ENCODE results near the gene ABCC1. TPM values are rescaled to one million over a fixed set of nuclear protein-coding genes. Genes with fewer than 3 reads are reported as not detected.

Gene ABCC1
- total RNA-seq, 1 donor from 2014 or later = 49.8 TPM

GRCh38 chr16:15951852-15952251 lies 2.4 kb downstream of the ABCC1 start:
- Mint-ChIP-seq H3K27me3 (no peaks in the 10 kb centered on the region), H3K27ac (peak overlapping the region; percentile 56), H3K4me3 (no peak overlapping the region), H3K9me3 (no peaks in the 10 kb centered on the region), H3K4me1 (peaks cover 48% of the 10 kb centered on the region), H3K36me3 (ENCODE audit: low read depth) (peaks cover 8% of the 10 kb centered on the region)
- no peak for DNase-seq
- ChIA-PET CTCF (no interaction called here), POLR2A (interaction anchor here (0.6 to 2.8 kb wide), 3 partner anchors 9 to 368 kb away, joined by 3 to 25 read pairs (median 5); partner anchors contain the start of gene CEP20)
- intact Hi-C loops (cut with micrococcal nuclease) = no loop called here
- no peak for TF ChIP-seq CTCF (IDR thresholded peaks at IDR 0.05)
- ATAC-seq (ENCODE audit: low read depth) = no peak

GRCh38 chr16:15952265-15952711 lies 2.9 kb downstream of the ABCC1 start:
- H3K36me3 Mint-ChIP-seq (ENCODE audit: low read depth) = peaks cover 8% of the 10 kb centered on the region
- ATAC-seq (ENCODE audit: low read depth) = no peak
- H3K4me3 Mint-ChIP-seq = no peak overlapping the region
- POLR2A ChIA-PET = interaction anchor here (0.6 to 2.8 kb wide), 3 partner anchors 8 to 368 kb away, joined by 3 to 25 read pairs (median 5); partner anchors contain the start of gene CEP20
- no peaks in the 10 kb centered on the region for H3K9me3 Mint-ChIP-seq
- no peak for TF ChIP-seq CTCF (IDR thresholded peaks at IDR 0.05)
- peaks cover 48% of the 10 kb centered on the region for H3K4me1 Mint-ChIP-seq
- intact Hi-C loops (cut with micrococcal nuclease) = no loop called here
- DNase-seq = no peak
- H3K27me3 Mint-ChIP-seq = no peaks in the 10 kb centered on the region
- CTCF ChIA-PET = no interaction called here
- H3K27ac Mint-ChIP-seq = peak overlapping the region; percentile 56

- intact Hi-C loops (cut with micrococcal nuclease) = no loop called here
- Mint-ChIP-seq H3K27me3 (no peaks in the 10 kb centered on the region), H3K4me3 (no peak overlapping the region), H3K9me3 (no peaks in the 10 kb centered on the region), H3K27ac (peak overlapping the region; percentile 46), H3K4me1 (peaks cover 49% of the 10 kb centered on the region), H3K36me3 (ENCODE audit: low read depth) (peaks cover 8% of the 10 kb centered on the region)
- ATAC-seq (ENCODE audit: low read depth) (no peak), DNase-seq (no peak)
- ChIA-PET CTCF (no interaction called here), POLR2A (interaction anchor here (0.5 kb wide), 1 partner anchor 9 kb away, joined by 3 read pairs; no protein-coding TSS in a partner anchor)
- TF ChIP-seq CTCF (IDR thresholded peaks at IDR 0.05) = no peak
Observed at GRCh38 chr16:15953477-15953876, 4.1 kb downstream of the ABCC1 start.

- intact Hi-C loops (cut with micrococcal nuclease) = no loop called here
- TF ChIP-seq CTCF (IDR thresholded peaks at IDR 0.05) = no peak
- DNase-seq = no peak
- ATAC-seq (ENCODE audit: low read depth) = no peak
- Mint-ChIP-seq H3K27ac (no peak overlapping the region), H3K4me1 (peaks cover 50% of the 10 kb centered on the region), H3K36me3 (ENCODE audit: low read depth) (peaks cover 4% of the 10 kb centered on the region), H3K4me3 (no peak overlapping the region), H3K9me3 (no peaks in the 10 kb centered on the region), H3K27me3 (no peaks in the 10 kb centered on the region)
- CTCF ChIA-PET = no interaction called here
- POLR2A ChIA-PET = interaction anchor here (0.6 kb wide), 1 partner anchor 32 kb away, joined by 4 read pairs; no protein-coding TSS in a partner anchor
Observed at GRCh38 chr16:15953929-15954813, 4.8 kb downstream of the ABCC1 start.

- Mint-ChIP-seq H3K4me1 (peaks cover 55% of the 10 kb centered on the region), H3K36me3 (ENCODE audit: low read depth) (peaks cover 4% of the 10 kb centered on the region), H3K4me3 (no peak overlapping the region), H3K27me3 (no peaks in the 10 kb centered on the region), H3K27ac (no peak overlapping the region), H3K9me3 (no peaks in the 10 kb centered on the region)
- intact Hi-C loops (cut with micrococcal nuclease) = no loop called here
- ATAC-seq (ENCODE audit: low read depth) (no peak), DNase-seq (no peak)
- ChIA-PET POLR2A (no interaction called here), CTCF (no interaction called here)
- TF ChIP-seq CTCF (IDR thresholded peaks at IDR 0.05) = no peak
Observed at GRCh38 chr16:15954814-15955151, 5.4 kb downstream of the ABCC1 start.

Measured in activated B cell treated with CpG ODN at 0.5 μM for 24 hours (primary cell).